A549 (cell line): ENCODE data around the gene CADPS2. TPM values are rescaled to one million over a fixed set of nuclear protein-coding genes. Genes with fewer than 3 reads are reported as not detected.

Source experiments
- ATAC-seq, 2 experiments: fragments of 200-7000 bp in 1 of 2; fragments of >200 bp in 1 of 2; cut with Nextera tagmentation in 1 of 2; cut with Tn5 transposase in 1 of 2; 3 replicates each; pipeline versions ENCODE4 v1.8.0 to v1.9.1; 2018 to 2020; ENCODE audit warnings: mild to moderate bottlenecking in 1 of 2, moderate library complexity in 1 of 2
- CTCF ChIA-PET: fragments of 300-600 bp; sonication (Branson Sonifier 250); formaldehyde crosslinking; extraction: SDS; loops from one replicate; lab custom pipeline; 2021; ENCODE audit warnings: antibody characterized with exemption, inconsistent platforms; lab: Yijun Ruan, JAX
- POLR2A ChIA-PET: fragments of 350-600 bp; formaldehyde crosslinking; extraction: SDS; loops from one replicate; lab custom pipeline; 2021; ENCODE audit warnings: antibody characterized with exemption, inconsistent platforms; lab: Yijun Ruan, JAX
- DNase-seq, 2 experiments: peaks; one replicate each; pipeline versions ENCODE4 v3.0.0 to v3.0.0-alpha.2; 2011 to 2016; ENCODE audit warnings: low read depth in 1 of 2, low spot score in 1 of 2
- FAIRE-seq: peaks from 2 replicates; lab custom pipeline; 2011; peaks lifted over from hg19 to GRCh38; lab: Jason Lieb, UNC
- H3K27ac ChIP-seq, 2 experiments: fragments of >200 bp; sonication (Bioruptor Twin); formaldehyde crosslinking; 3 replicates each; pipeline ENCODE4 v1.5.1; 2016 to 2017
- H3K4me1 ChIP-seq: fragments of >200 bp; sonication (Bioruptor Twin); formaldehyde crosslinking; 3 replicates; pipeline ENCODE4 v1.6.1; 2016
- H3K4me2 ChIP-seq: fragments of >200 bp; sonication (Bioruptor Twin); formaldehyde crosslinking; 3 replicates; pipeline ENCODE4 v1.6.1; 2016
- H3K4me3 ChIP-seq: fragments of >200 bp; sonication (Bioruptor Twin); formaldehyde crosslinking; 3 replicates; pipeline ENCODE4 v1.5.1; 2016
- H3K9me3 ChIP-seq: fragments of >200 bp; sonication (Bioruptor Twin); formaldehyde crosslinking; 3 replicates; pipeline ENCODE4 v1.6.1; 2016
- BHLHE40 ChIP-seq: IDR thresholded peaks from 2 replicates; pipeline ENCODE4 v1.6.1; 2012; ENCODE audit warnings: low read depth, low read length, inconsistent platforms
- CBX2 ChIP-seq: fragments of 200-600 bp; sonication (generic); IDR thresholded peaks from 2 replicates; pipeline ENCODE4 v1.6.1; 2016; ENCODE audit warnings: low read depth, mild to moderate bottlenecking, borderline replicate concordance
- CEBPB ChIP-seq, 2 experiments: fragments of >200 bp in 1 of 2; sonication (Bioruptor Twin) in 1 of 2; formaldehyde crosslinking in 1 of 2; IDR thresholded peaks; 2 replicates each; pipeline ENCODE4 v1.6.1; 2012 to 2016
- EP300 ChIP-seq, 2 experiments: fragments of >200 bp; sonication (Bioruptor Twin); formaldehyde crosslinking; IDR thresholded peaks; 2 replicates in 1 of 2; 3 replicates in 1 of 2; pipeline ENCODE4 v1.6.1; 2016 to 2017
- FOSB ChIP-seq: fragments of 250-450 bp; sonication (Bioruptor Pico); IDR thresholded peaks from 2 replicates; pipeline ENCODE4 v1.5.0; 2020; ENCODE audit warnings: mild to moderate bottlenecking, moderate library complexity
- FOSL2 ChIP-seq, 2 experiments: fragments of 450-650 bp in 1 of 2; fragments of >200 bp in 1 of 2; sonication (Bioruptor Twin) in 1 of 2; formaldehyde crosslinking; IDR thresholded peaks; 2 replicates each; pipeline versions ENCODE4 v1.5.0 to v1.6.1; 2016 to 2020; ENCODE audit warnings: mild to moderate bottlenecking in 1 of 2, moderate library complexity in 1 of 2
- GATA3 ChIP-seq: IDR thresholded peaks from 2 replicates; pipeline ENCODE4 v1.6.1; 2012; ENCODE audit warnings: borderline replicate concordance
- HDAC2 ChIP-seq: fragments of 200-600 bp; sonication (generic); IDR thresholded peaks from 2 replicates; pipeline ENCODE4 v1.6.1; 2016
- HEYL ChIP-seq: fragments of 250-450 bp; sonication (Bioruptor Pico); IDR thresholded peaks from 2 replicates; pipeline ENCODE4 v1.8.0; 2021; ENCODE audit warnings: mild to moderate bottlenecking, moderate library complexity
- HOXB13 ChIP-seq: fragments of 250-450 bp; sonication (Bioruptor Pico); IDR thresholded peaks from 2 replicates; pipeline ENCODE4 v1.5.0; 2020; ENCODE audit warnings: low read depth, mild to moderate bottlenecking, moderate library complexity
- JUN ChIP-seq, 2 experiments: fragments of >200 bp; sonication (Bioruptor Twin); formaldehyde crosslinking; IDR thresholded peaks; 2 replicates in 1 of 2; 3 replicates in 1 of 2; pipeline ENCODE4 v1.6.1; 2016 to 2017
- JUNB ChIP-seq: fragments of >200 bp; sonication (Bioruptor Twin); formaldehyde crosslinking; IDR thresholded peaks from 2 replicates; pipeline ENCODE4 v1.6.1; 2016
- MAFK ChIP-seq: fragments of 450-650 bp; IDR thresholded peaks from 2 replicates; pipeline ENCODE4 v1.6.1; 2014; ENCODE audit not compliant: partially characterized antibody
- NR3C1 ChIP-seq: fragments of >200 bp; sonication (Bioruptor Twin); formaldehyde crosslinking; IDR thresholded peaks from 3 replicates; pipeline ENCODE4 v1.6.1; 2017
- PHF8 ChIP-seq: fragments of 200-600 bp; sonication (generic); IDR thresholded peaks from 2 replicates; pipeline ENCODE4 v1.6.1; 2016; ENCODE audit warnings: low read depth, mild to moderate bottlenecking, antibody characterized with exemption, moderate library complexity, borderline replicate concordance
- RARB ChIP-seq: fragments of 250-450 bp; sonication (Bioruptor Pico); IDR thresholded peaks from 2 replicates; pipeline ENCODE4 v1.8.0; 2021; ENCODE audit warnings: mild to moderate bottlenecking, moderate library complexity
- RCOR1 ChIP-seq: fragments of 150-350 bp; IDR thresholded peaks from 2 replicates; pipeline ENCODE4 v1.6.1; 2014; ENCODE audit warnings: antibody characterized with exemption, low read length, low read depth
- RFX5 ChIP-seq: fragments of 450-650 bp; IDR thresholded peaks from 2 replicates; pipeline ENCODE4 v1.7.1; 2014; ENCODE audit warnings: antibody characterized with exemption, mild to moderate bottlenecking, moderate library complexity
- SMC3 ChIP-seq: fragments of >200 bp; sonication (Bioruptor Twin); formaldehyde crosslinking; IDR thresholded peaks from 3 replicates; pipeline ENCODE4 v1.6.1; 2018; ENCODE audit warnings: inconsistent platforms
- ZC3H11A ChIP-seq: fragments of 450-650 bp; IDR thresholded peaks from 2 replicates; pipeline ENCODE4 v1.6.1; 2014; ENCODE audit warnings: antibody characterized with exemption, mild to moderate bottlenecking
- ZFP36 ChIP-seq: fragments of 450-650 bp; IDR thresholded peaks from 2 replicates; pipeline ENCODE4 v1.6.1; 2014; ENCODE audit warnings: borderline replicate concordance; ENCODE audit not compliant: partially characterized antibody
- WGBS: methylation state at CpG from one replicate; pipeline ENCODE4 v1.1.6; 2017; ENCODE audit errors: missing lambda C conversion rate; 5-methylcytosine and 5-hydroxymethylcytosine counted together
- polyA plus RNA-seq, 4 experiments: library from polyadenylated mRNA; depleted of rRNA in 3 of 4; stranded (reverse); fragments of >200 nt; fragmentation: RNase III in 1 of 4; extraction: RNeasy Plus Mini Kit Qiagen cat#74134 plus additional on column Dnase treatment in 1 of 4; gene quantifications; 2 replicates in 3 of 4; 3 replicates in 1 of 4; pipeline ENCODE4 v1.2.3, GENCODE V29; 2011 to 2017
- TF ChIP-seq, protein P1 (sequence below): fragments of 250-450 bp; sonication (Bioruptor Pico); IDR thresholded peaks from 2 replicates; pipeline ENCODE4 v1.5.0; 2021; ENCODE audit warnings: mild to moderate bottlenecking, moderate library complexity, borderline replicate concordance
- TF ChIP-seq, protein P2 (sequence below): IDR thresholded peaks from 2 replicates; pipeline ENCODE4 v1.6.1; 2012
- TF ChIP-seq, protein P3 (sequence below): fragments of 450-650 bp; IDR thresholded peaks from 2 replicates; pipeline ENCODE4 v1.6.1; 2014; ENCODE audit warnings: antibody characterized with exemption
- TF ChIP-seq, protein P4 (sequence below): IDR thresholded peaks from 2 replicates; pipeline ENCODE4 v1.6.1; 2012
- TF ChIP-seq, protein P5 (sequence below): fragments of 250-450 bp; sonication (Bioruptor Pico); IDR thresholded peaks from 2 replicates; pipeline ENCODE4 v1.5.0; 2020; ENCODE audit warnings: low read depth, mild to moderate bottlenecking, moderate library complexity
- TF ChIP-seq, protein P6 (sequence below): fragments of >200 bp; sonication (Bioruptor Twin); formaldehyde crosslinking; IDR thresholded peaks from 3 replicates; pipeline ENCODE4 v1.5.1; 2016

The CADPS2 gene
- polyA plus RNA-seq, 2 of the 4 experiments (the other 2 are of a cell fraction), result 0.04 to 0.10 TPM

DNA sequence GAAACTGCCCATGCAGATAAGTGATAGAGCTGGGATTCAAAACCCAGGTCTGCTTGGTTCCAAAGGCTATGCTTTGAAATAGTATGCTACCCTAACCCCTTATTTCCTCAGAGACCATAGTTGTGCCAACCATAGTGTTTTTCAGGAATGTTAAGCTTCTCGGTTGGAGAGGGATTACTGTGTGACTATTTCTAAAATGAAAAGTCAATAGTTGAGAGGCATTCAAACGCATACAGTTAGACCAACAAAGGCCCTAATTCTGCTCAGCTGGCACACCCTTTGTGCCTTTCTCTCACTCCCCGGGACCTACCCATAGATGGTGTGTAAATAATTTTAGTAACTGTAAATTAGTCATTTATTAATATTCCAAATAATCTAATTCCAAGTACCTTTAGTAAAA, 118.9 kb downstream of the CADPS2 start:
- Histone ChIP-seq H3K4me2 (no peak overlapping the region), H3K4me3 (no peak overlapping the region), H3K9me3 (no peaks in the 10 kb centered on the region), H3K4me1 (no peaks in the 10 kb centered on the region), H3K27ac (no peak overlapping the region)
- ATAC-seq (no peak), DNase-seq (no peak), FAIRE-seq (no peak)
- ChIA-PET CTCF (no interaction called here), POLR2A (no interaction called here)
- TF ChIP-seq RCOR1 (no peak), RFX5 (no peak), ZC3H11A (no peak), JUNB (no peak), MAFK (no peak), HDAC2 (no peak), ZFP36 (no peak), HOXB13 (CRISPR knock-in tag) (no peak)
- TF ChIP-seq, protein P1, sequence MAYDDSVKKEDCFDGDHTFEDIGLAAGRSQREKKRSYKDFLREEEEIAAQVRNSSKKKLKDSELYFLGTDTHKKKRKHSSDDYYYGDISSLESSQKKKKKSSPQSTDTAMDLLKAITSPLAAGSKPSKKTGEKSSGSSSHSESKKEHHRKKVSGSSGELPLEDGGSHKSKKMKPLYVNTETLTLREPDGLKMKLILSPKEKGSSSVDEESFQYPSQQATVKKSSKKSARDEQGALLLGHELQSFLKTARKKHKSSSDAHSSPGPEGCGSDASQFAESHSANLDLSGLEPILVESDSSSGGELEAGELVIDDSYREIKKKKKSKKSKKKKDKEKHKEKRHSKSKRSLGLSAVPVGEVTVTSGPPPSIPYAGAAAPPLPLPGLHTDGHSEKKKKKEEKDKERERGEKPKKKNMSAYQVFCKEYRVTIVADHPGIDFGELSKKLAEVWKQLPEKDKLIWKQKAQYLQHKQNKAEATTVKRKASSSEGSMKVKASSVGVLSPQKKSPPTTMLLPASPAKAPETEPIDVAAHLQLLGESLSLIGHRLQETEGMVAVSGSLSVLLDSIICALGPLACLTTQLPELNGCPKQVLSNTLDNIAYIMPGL (CRISPR knock-in tag), result no peak
- TF ChIP-seq, protein P2, sequence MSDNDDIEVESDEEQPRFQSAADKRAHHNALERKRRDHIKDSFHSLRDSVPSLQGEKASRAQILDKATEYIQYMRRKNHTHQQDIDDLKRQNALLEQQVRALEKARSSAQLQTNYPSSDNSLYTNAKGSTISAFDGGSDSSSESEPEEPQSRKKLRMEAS, result no peak
- WGBS, result 12% methylated on average over 3 of the region's 3 CpGs

GRCh38 chr7:122766593-122766992, 119.7 kb downstream of the CADPS2 start:
- no peak for FAIRE-seq
- 0% methylated on average over 1 of the region's 1 CpG for WGBS
- Histone ChIP-seq H3K9me3 (no peaks in the 10 kb centered on the region), H3K27ac (no peak overlapping the region), H3K4me1 (no peaks in the 10 kb centered on the region), H3K4me2 (no peak overlapping the region), H3K4me3 (no peak overlapping the region)
- ChIA-PET CTCF (no interaction called here), POLR2A (no interaction called here)
- no peak for ATAC-seq
- TF ChIP-seq EP300 (IDR thresholded peaks at IDR 0.05), result no peak
- no peak for TF ChIP-seq FOSL2 (IDR thresholded peaks at IDR 0.05)
- TF ChIP-seq FOSL2 (CRISPR knock-in tag; IDR thresholded peaks at IDR 0.05), result no peak
- DNase-seq, result no peak

DNA sequence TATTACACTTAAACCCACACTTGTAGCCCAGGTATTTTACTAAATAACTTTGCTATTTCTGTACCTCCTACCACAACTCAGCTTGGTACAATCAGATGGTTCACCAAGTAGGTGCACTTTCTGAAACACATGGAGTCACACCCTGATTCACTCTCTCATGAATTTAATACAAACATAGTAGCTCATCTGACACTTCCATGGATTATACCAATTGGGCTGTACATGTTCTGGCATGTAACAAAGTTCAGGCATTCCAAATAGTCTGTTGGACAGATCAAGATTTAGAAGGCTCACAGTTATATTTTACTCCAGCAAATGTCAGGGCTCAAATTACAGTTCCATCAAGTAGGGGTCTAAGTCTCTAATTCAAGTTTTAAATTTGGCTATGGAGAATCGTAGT, 121.4 kb downstream of the CADPS2 start:
- Histone ChIP-seq H3K27ac (no peak overlapping the region), H3K9me3 (no peaks in the 10 kb centered on the region), H3K4me3 (no peak overlapping the region), H3K4me1 (no peaks in the 10 kb centered on the region), H3K4me2 (no peak overlapping the region)
- FAIRE-seq (no peak), DNase-seq (no peak), ATAC-seq (no peak)
- WGBS, result 0% methylated on average over 1 of the region's 1 CpG
- POLR2A ChIA-PET, result no interaction called here
- TF ChIP-seq GATA3, result no peak
- TF ChIP-seq, protein P2, result no peak
- TF ChIP-seq, protein P3, sequence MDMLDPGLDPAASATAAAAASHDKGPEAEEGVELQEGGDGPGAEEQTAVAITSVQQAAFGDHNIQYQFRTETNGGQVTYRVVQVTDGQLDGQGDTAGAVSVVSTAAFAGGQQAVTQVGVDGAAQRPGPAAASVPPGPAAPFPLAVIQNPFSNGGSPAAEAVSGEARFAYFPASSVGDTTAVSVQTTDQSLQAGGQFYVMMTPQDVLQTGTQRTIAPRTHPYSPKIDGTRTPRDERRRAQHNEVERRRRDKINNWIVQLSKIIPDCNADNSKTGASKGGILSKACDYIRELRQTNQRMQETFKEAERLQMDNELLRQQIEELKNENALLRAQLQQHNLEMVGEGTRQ, result no peak
- TF ChIP-seq, protein P4, sequence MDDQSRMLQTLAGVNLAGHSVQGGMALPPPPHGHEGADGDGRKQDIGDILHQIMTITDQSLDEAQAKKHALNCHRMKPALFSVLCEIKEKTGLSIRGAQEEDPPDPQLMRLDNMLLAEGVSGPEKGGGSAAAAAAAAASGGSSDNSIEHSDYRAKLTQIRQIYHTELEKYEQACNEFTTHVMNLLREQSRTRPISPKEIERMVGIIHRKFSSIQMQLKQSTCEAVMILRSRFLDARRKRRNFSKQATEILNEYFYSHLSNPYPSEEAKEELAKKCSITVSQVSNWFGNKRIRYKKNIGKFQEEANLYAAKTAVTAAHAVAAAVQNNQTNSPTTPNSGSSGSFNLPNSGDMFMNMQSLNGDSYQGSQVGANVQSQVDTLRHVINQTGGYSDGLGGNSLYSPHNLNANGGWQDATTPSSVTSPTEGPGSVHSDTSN, result no peak
- no peak for TF ChIP-seq JUN (IDR thresholded peaks at IDR 0.05)
- TF ChIP-seq NR3C1, result no peak
- TF ChIP-seq CBX2, result no peak
- no peak for TF ChIP-seq PHF8
- TF ChIP-seq, protein P5, sequence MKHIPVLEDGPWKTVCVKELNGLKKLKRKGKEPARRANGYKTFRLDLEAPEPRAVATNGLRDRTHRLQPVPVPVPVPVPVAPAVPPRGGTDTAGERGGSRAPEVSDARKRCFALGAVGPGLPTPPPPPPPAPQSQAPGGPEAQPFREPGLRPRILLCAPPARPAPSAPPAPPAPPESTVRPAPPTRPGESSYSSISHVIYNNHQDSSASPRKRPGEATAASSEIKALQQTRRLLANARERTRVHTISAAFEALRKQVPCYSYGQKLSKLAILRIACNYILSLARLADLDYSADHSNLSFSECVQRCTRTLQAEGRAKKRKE (CRISPR knock-in tag), result no peak
- TF ChIP-seq RARB (CRISPR knock-in tag), result no peak
- TF ChIP-seq BHLHE40, result no peak
- no peak for TF ChIP-seq ZFP36
- TF ChIP-seq CEBPB (IDR thresholded peaks at IDR 0.05), result no peak
- TF ChIP-seq, protein P6, sequence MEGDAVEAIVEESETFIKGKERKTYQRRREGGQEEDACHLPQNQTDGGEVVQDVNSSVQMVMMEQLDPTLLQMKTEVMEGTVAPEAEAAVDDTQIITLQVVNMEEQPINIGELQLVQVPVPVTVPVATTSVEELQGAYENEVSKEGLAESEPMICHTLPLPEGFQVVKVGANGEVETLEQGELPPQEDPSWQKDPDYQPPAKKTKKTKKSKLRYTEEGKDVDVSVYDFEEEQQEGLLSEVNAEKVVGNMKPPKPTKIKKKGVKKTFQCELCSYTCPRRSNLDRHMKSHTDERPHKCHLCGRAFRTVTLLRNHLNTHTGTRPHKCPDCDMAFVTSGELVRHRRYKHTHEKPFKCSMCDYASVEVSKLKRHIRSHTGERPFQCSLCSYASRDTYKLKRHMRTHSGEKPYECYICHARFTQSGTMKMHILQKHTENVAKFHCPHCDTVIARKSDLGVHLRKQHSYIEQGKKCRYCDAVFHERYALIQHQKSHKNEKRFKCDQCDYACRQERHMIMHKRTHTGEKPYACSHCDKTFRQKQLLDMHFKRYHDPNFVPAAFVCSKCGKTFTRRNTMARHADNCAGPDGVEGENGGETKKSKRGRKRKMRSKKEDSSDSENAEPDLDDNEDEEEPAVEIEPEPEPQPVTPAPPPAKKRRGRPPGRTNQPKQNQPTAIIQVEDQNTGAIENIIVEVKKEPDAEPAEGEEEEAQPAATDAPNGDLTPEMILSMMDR, result no peak
- TF ChIP-seq SMC3, result no peak
- TF ChIP-seq HEYL (CRISPR knock-in tag), result no peak
- TF ChIP-seq FOSB (CRISPR knock-in tag), result no peak
- CTCF ChIA-PET, result no interaction called here
